ENCODE measurements around the gene DSCAML1.

Gene DSCAML1, protein sequence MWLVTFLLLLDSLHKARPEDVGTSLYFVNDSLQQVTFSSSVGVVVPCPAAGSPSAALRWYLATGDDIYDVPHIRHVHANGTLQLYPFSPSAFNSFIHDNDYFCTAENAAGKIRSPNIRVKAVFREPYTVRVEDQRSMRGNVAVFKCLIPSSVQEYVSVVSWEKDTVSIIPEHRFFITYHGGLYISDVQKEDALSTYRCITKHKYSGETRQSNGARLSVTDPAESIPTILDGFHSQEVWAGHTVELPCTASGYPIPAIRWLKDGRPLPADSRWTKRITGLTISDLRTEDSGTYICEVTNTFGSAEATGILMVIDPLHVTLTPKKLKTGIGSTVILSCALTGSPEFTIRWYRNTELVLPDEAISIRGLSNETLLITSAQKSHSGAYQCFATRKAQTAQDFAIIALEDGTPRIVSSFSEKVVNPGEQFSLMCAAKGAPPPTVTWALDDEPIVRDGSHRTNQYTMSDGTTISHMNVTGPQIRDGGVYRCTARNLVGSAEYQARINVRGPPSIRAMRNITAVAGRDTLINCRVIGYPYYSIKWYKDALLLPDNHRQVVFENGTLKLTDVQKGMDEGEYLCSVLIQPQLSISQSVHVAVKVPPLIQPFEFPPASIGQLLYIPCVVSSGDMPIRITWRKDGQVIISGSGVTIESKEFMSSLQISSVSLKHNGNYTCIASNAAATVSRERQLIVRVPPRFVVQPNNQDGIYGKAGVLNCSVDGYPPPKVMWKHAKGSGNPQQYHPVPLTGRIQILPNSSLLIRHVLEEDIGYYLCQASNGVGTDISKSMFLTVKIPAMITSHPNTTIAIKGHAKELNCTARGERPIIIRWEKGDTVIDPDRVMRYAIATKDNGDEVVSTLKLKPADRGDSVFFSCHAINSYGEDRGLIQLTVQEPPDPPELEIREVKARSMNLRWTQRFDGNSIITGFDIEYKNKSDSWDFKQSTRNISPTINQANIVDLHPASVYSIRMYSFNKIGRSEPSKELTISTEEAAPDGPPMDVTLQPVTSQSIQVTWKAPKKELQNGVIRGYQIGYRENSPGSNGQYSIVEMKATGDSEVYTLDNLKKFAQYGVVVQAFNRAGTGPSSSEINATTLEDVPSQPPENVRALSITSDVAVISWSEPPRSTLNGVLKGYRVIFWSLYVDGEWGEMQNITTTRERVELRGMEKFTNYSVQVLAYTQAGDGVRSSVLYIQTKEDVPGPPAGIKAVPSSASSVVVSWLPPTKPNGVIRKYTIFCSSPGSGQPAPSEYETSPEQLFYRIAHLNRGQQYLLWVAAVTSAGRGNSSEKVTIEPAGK (N-terminal part only)

DNA sequence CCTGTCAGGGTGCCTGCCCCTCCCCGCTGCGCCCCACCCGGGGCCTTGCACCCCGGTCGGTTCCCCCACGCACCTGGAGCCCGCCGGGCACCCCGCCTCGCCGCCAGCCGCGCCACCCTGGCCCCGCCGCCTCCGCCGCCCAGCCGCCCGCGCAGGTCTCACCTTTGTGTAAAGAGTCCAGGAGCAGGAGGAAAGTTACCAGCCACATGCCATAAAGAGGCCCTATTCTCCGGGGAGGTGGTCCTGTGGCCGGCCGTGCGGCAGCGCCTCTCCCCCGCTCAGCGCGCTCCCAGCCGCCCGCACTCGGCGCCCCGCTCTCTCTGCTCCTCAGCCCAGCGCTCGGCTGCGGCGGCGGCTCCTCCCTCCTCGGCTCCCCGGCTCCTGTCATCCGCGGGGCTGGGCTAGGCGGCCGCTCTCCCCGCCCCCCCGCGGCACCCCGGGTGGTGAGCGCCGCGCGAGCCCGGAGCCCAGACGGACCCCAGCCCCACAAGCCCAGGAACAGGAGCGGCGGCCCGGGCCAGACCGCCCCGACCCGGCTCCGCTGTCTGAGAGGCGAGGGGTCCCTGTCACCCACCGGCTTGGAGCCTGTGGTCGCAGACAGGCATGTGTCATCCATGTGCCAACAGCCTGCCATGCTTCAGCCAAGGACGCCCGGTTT lies at the start of gene DSCAML1:
DSCAML1 (minus strand) TSS at position 345 of the 658 bp plus-strand sequence; CDS start at position 208, 137 bp downstream.
- Mint-ChIP-seq H3K4me3 (peak within 1 kb of the TSS; percentile 33), H3K36me3 (ENCODE audit: low read depth) (no peaks in the 10 kb centered on the region), H3K27ac (no peak within 1 kb of the TSS), H3K27me3 (ENCODE audit: low read depth) (peaks cover 59% of the 10 kb centered on the region), H3K4me1 (ENCODE audit: low read depth) (no peaks in the 10 kb centered on the region), H3K9me3 (no peaks in the 10 kb centered on the region)
- no peak for DNase-seq (ENCODE audit: low spot score)

DNA sequence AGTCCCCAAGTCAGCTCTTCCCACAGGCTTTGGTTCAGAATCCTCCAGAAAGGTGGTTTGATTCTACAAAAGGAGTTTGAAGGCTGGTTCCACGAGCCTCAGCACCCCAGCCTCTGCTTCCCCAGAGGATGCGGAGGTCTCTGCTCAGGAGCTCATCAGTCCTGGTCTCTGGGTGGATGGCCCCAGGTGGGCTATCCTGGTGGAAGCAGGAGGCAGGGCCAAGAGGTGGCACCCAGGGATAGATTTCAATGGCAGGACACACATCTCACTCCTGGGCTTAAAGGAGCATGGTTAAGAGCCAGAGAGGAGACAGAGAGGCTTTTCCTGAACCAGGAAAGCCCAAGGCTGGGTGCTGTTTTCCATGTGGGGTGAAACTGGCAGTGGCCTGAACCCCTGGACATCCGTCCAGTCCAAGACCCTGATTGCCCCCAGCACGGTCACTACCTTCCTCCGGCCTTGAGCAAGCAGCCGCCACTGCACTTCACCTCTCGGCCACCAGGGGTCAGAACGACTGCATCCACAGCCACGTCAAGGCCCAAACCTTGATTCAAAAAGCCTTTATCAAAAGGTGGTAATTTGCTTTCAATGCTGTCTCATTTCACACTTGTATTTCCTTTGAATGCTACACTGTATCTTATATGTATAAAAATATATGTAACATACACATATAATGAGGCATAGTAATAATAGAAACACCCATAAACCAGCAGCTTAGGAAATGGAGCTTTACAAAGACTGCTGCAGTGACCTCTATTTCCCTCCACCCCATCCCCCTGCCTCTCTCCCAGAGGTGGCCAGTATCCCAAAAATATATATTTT lies 46.9 kb upstream of the DSCAML1 start:
- peak; percentile 61 for DNase-seq (ENCODE audit: low spot score)
- no peak overlapping the region for H3K4me3 Mint-ChIP-seq
- no peaks in the 10 kb centered on the region for H3K36me3 Mint-ChIP-seq (ENCODE audit: low read depth)
- peaks cover 5% of the 10 kb centered on the region for H3K27me3 Mint-ChIP-seq (ENCODE audit: low read depth)
- H3K9me3 Mint-ChIP-seq = no peaks in the 10 kb centered on the region
- no peak overlapping the region for H3K27ac Mint-ChIP-seq
- no peaks in the 10 kb centered on the region for H3K4me1 Mint-ChIP-seq (ENCODE audit: low read depth)

DNA sequence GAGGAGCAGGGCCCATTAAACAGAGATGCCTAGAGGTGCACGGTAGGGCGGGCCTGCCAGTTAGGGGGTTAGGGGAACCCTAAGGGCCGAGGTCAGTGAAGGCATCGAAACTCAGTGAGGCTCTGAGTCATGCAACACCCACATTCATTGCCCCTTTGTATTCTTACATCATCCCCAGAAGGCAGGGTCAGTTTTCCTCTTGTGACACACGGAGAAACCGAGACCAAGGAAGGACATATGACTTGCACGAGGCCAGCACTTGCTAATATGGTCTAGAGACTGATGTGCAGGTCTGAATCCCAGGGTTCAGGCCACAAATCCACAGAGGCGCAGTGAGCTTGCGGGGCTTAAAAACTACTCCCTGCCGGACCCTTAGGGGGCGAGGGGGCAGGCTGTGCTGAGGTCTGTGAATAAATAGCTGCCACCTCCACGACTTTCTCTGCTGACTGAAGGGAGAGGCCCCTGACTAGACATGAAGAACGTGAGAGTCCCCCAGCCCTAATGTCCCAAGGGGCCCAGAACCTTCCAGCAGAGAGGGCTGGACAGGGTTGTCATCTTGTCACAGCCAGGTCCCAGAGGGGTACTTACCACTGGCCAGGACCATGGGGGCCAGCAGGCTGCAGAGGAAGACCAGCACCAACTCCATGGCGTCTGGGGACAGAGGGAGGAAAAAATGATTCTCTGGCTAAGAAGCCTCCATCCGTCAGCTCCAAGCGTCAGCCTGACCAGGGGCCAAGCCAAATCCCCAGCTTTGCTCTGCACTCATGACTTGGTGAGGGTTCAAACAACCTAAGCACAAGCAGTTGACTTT lies 45.3 kb upstream of the DSCAML1 start:
- Mint-ChIP-seq H3K4me1 (ENCODE audit: low read depth) (no peaks in the 10 kb centered on the region), H3K27me3 (ENCODE audit: low read depth) (peaks cover 14% of the 10 kb centered on the region), H3K36me3 (ENCODE audit: low read depth) (no peaks in the 10 kb centered on the region), H3K9me3 (no peaks in the 10 kb centered on the region), H3K27ac (no peak overlapping the region), H3K4me3 (no peak overlapping the region)
- no peak for DNase-seq (ENCODE audit: low spot score)

DNA sequence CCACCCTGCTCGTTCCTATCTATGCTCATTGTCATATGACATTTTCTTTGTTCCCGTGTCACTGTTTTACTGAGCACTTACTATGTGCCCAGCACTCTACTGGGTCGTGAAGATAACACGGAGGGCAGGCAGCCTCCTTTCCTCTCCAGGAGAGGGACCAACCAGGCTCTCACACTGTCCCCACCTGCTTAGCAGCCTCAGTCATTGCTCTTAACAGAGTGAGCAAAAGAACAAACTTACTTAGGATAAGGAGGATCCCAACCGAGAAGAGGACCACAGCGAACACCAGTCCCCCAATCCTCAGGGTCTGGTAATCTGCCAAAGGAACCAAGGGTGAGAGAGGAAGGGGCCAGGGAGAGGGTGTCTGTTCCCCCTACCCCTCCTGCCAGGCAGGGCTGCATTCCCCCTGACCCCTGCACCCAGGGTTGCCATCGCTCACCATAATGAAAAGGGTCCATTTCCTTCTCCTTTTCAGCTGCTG lies 44.6 kb upstream of the DSCAML1 start:
- peaks cover 13% of the 10 kb centered on the region for H3K27me3 Mint-ChIP-seq (ENCODE audit: low read depth)
- no peak overlapping the region for H3K27ac Mint-ChIP-seq
- no peaks in the 10 kb centered on the region for H3K4me1 Mint-ChIP-seq (ENCODE audit: low read depth)
- no peak overlapping the region for H3K4me3 Mint-ChIP-seq
- no peaks in the 10 kb centered on the region for H3K36me3 Mint-ChIP-seq (ENCODE audit: low read depth)
- H3K9me3 Mint-ChIP-seq = no peaks in the 10 kb centered on the region
- no peak for DNase-seq (ENCODE audit: low spot score)

DNA sequence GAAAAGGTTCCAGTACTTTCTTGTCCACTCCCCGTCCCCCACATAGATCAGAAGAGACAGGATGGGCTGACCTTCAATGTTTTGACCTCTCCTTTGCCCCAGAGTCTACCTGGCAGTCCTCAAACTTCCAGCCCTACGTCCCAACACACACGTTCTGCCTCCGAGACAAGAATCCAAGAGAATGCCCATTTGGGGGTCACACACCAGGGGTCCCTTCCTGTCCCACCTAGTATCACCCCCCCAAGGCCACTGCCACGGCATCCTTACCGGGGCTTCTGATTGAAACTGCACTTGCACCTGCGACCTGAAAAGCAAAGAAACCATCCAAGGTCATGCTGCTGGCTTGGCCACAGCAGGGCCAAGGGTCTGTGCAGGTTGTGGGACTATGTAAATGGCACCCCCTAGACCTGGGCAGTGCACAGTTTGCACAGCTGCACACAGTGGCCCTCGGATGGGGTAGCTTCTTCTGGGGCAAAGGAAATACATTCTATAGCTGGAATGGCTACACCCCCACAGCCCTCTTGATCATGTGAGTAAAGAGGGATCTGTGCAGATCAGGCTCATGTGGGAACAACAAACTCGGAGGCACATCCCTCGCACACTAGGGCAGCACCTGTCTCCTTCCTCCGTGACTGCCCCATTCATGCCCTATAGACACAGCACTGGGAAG lies 44.0 kb upstream of the DSCAML1 start:
- no peak overlapping the region for H3K27ac Mint-ChIP-seq

DNA sequence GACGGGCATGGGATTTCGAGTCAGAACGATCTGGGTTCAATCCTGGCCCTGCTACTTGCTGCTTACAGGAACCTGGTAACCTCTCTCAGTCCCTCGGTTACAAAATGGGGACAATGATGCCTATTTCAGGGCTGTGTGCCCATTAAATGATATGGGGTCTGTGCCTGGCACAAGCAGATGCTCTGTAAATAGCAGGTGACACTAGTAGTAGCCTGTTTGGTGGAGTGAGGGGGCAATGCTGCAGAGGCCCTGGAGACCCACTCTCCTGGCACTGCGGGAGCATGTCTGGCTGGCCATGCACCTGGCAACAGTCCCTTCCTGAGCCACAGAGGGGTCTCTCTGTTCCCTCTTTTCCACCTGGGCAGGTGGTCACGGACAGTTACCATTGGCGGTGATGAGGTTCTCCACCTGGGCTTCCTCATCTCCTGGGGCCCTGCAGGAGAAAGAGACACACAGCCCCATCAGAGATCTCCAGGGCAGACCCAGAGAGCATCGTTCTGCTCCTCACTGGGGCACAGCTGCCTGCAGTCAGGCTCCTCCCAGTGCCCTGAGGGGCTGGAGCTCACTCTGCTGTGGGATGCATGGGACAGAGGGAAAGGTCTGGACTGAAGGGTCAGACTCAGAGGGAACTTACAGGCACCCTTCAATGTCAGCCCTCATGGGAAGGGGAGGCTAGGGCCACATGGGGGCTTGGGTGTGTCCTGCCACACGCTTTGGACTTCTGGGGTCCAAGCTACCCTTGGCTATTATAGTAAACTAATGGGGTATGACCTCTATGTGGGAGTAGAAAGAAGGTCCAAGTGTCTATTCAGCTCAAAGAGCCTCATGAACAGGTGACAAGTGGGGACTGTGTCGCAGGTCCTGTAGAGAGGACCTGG lies 43.2 kb upstream of the DSCAML1 start:
- Mint-ChIP-seq H3K4me3 (no peak overlapping the region), H3K27ac (no peak overlapping the region), H3K4me1 (ENCODE audit: low read depth) (no peaks in the 10 kb centered on the region), H3K27me3 (ENCODE audit: low read depth) (peaks cover 14% of the 10 kb centered on the region), H3K36me3 (ENCODE audit: low read depth) (no peaks in the 10 kb centered on the region), H3K9me3 (no peaks in the 10 kb centered on the region)
- DNase-seq (ENCODE audit: low spot score) = no peak

More for the DNA sequence above, 44.0 kb upstream of the DSCAML1 start:
- no peaks in the 10 kb centered on the region for H3K36me3 Mint-ChIP-seq (ENCODE audit: low read depth)
- peaks cover 14% of the 10 kb centered on the region for H3K27me3 Mint-ChIP-seq (ENCODE audit: low read depth)
- H3K9me3 Mint-ChIP-seq = no peaks in the 10 kb centered on the region
- H3K4me1 Mint-ChIP-seq (ENCODE audit: low read depth) = no peaks in the 10 kb centered on the region
- no peak overlapping the region for H3K4me3 Mint-ChIP-seq
- DNase-seq (ENCODE audit: low spot score) = no peak

DNA sequence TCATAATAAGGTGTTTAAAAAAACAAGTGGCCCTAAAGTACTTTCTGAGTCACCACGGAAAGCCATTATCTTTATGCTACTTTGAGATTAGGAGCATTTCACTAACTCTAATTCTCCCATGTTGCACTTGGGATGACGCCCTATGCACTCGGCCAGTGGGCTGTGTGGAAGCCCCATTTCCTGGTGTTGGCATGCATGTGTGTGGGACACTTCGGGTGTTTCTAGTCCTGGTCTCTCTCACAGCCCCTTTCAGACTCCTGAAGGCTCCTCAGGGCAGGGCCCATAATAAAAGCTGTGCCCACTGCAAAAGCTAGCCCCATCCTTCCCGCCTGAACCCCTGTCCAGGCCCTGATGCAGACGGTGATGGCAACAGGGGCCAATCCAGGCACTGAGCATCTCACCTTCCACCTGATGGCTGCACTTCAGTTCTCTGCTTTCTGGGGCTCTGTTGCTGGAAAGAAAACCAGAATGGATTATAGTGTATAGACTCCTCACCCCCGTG lies 42.4 kb upstream of the DSCAML1 start:
- no peak overlapping the region for H3K27ac Mint-ChIP-seq
- no peak for DNase-seq (ENCODE audit: low spot score)

DNA sequence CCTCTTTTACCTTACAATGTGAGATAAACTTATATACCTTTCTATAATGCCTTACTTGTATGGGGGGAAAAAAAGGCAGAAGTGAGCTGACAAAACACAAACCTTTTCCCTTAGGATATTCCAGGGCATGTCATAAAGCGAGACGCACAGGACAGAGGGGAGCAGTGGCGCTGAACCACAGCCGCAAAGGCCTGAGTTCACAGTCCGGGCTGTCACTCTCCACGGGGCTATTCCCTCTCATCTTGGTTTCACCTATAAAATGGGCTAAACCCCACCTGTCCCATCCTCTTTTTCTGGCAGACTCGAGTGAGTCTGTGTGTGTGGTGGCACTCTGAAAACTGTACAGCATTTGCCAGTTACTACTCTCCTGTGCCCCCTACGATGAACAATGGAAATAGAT lies 41.9 kb upstream of the DSCAML1 start:
- Mint-ChIP-seq H3K27me3 (ENCODE audit: low read depth) (peaks cover 14% of the 10 kb centered on the region), H3K27ac (no peak overlapping the region), H3K9me3 (no peaks in the 10 kb centered on the region), H3K4me3 (no peak overlapping the region), H3K36me3 (ENCODE audit: low read depth) (no peaks in the 10 kb centered on the region), H3K4me1 (ENCODE audit: low read depth) (no peaks in the 10 kb centered on the region)
- DNase-seq (ENCODE audit: low spot score) = no peak

More for the DNA sequence above, 42.4 kb upstream of the DSCAML1 start:
- Mint-ChIP-seq H3K36me3 (ENCODE audit: low read depth) (no peaks in the 10 kb centered on the region), H3K4me3 (no peak overlapping the region), H3K27me3 (ENCODE audit: low read depth) (peaks cover 14% of the 10 kb centered on the region), H3K9me3 (no peaks in the 10 kb centered on the region), H3K4me1 (ENCODE audit: low read depth) (no peaks in the 10 kb centered on the region)

DNA sequence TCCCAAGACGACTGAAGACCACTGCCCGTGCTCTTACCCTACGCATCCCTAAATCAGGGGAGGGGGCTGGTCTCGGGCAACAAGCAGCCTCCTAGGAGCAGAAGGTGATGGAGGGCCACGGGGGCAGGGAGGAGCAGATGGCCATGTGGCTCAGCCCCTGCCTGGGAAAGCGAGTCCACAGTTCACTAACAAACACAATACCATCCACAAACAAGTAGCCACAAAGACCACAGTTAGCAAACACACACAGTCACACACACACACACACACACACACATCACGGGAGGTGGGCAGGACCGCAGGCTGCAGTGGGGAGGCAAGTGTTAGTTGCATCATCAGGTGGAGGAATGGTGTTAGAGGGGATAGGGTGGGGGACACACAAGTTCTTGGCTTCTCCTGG lies 40.8 kb upstream of the DSCAML1 start:
- Mint-ChIP-seq H3K36me3 (ENCODE audit: low read depth) (no peaks in the 10 kb centered on the region), H3K27ac (no peak overlapping the region), H3K9me3 (no peaks in the 10 kb centered on the region), H3K4me3 (no peak overlapping the region), H3K27me3 (ENCODE audit: low read depth) (peaks cover 14% of the 10 kb centered on the region), H3K4me1 (ENCODE audit: low read depth) (no peaks in the 10 kb centered on the region)
- no peak for DNase-seq (ENCODE audit: low spot score)

DNA sequence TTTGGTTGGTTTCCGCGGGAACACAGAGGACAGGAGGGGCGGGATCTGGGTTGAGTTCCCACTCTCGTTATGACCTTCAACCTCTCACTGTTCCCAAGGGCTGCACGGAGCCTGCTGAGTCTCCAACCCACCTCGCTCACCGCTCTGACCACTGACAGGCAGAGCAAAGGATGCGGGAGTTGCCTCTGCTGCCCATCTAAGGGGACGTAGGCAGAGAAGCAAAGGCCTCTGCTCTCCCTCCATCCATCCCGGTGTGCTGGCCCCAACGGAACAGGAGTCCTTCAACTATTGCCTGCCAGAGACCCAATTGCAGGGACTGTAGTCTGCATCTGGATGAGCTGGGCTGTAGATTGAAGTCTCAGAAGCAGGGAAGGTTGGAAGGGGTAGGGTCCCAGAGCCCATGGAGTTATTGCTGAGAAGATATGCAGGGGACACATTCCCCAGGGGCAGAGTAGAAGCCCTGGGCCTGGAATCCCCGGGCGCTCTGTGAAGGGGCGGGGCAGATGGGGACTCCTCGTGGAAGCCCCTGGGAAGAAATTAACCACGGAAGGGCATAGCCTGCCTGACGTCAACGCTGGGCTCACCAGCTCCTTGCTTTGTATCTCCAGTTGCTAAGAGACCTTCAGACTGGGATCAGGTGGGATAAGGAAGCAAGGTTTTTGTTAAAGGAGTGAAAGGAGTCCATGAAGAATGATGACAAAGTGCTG lies 40.2 kb upstream of the DSCAML1 start:
- H3K27ac Mint-ChIP-seq = no peak overlapping the region
- no peaks in the 10 kb centered on the region for H3K36me3 Mint-ChIP-seq (ENCODE audit: low read depth)
- DNase-seq (ENCODE audit: low spot score) = no peak
- no peaks in the 10 kb centered on the region for H3K9me3 Mint-ChIP-seq
- no peak overlapping the region for H3K4me3 Mint-ChIP-seq
- H3K27me3 Mint-ChIP-seq (ENCODE audit: low read depth) = peaks cover 14% of the 10 kb centered on the region
- no peaks in the 10 kb centered on the region for H3K4me1 Mint-ChIP-seq (ENCODE audit: low read depth)
